AG04450 (cell line): Measurements from ENCODE around the gene SEMA3G. TPM values are rescaled to one million over a fixed set of nuclear protein-coding genes. Genes with fewer than 3 reads are reported as not detected.

Source experiments
- CTCF ChIA-PET: fragments of 300-600, 350-600 bp; formaldehyde crosslinking; extraction: SDS; loops from one replicate; lab custom pipeline; 2022; ENCODE audit warnings: antibody characterized with exemption, inconsistent platforms; lab: Charles Lee
- POLR2A ChIA-PET: fragments of 350-600 bp; formaldehyde crosslinking; extraction: SDS; loops from one replicate; lab custom pipeline; 2021; ENCODE audit warnings: antibody characterized with exemption, inconsistent platforms; lab: Yijun Ruan, JAX
- DNase-seq: peaks from one replicate; pipeline ENCODE4 v3.0.0-alpha.2; 2011; ENCODE audit warnings: low read depth, low spot score
- H3K27ac ChIP-seq: one replicate; pipeline ENCODE4 v1.5.1; 2012; ENCODE audit warnings: low read depth, low read length, control low read depth
- H3K27me3 ChIP-seq: one replicate; pipeline ENCODE4 v1.6.0; 2012; ENCODE audit warnings: low read length; ENCODE audit not compliant: control insufficient read depth, insufficient read depth
- H3K4me3 ChIP-seq: 2 replicates; pipeline ENCODE4 v1.5.1; 2011; ENCODE audit warnings: mild to moderate bottlenecking, low read depth, low read length, control low read depth
- H3K9me3 ChIP-seq: 2 replicates; pipeline ENCODE4 v1.5.1; 2012; ENCODE audit warnings: low read length; ENCODE audit not compliant: control insufficient read depth, insufficient read depth
- CTCF ChIP-seq: IDR thresholded peaks from 2 replicates; pipeline ENCODE4 v1.5.1; 2011; ENCODE audit warnings: low read depth, low read length, control low read depth, inconsistent platforms
- polyA plus RNA-seq: library from polyadenylated mRNA; depleted of rRNA; stranded (reverse); fragments of >200 nt; gene quantifications from 2 replicates; pipeline ENCODE4 v1.2.3, GENCODE V29; 2011

Gene SEMA3G
- polyA plus RNA-seq, 1 experiment = not detected

GRCh38 chr3:52394751-52395502 is 50.0 kb downstream of the SEMA3G start:
- Histone ChIP-seq H3K27ac (no peak overlapping the region), H3K4me3 (no peak overlapping the region), H3K9me3 (no peaks in the 10 kb centered on the region), H3K27me3 (peaks cover 7% of the 10 kb centered on the region)
- ChIA-PET CTCF (no interaction called here), POLR2A (no interaction called here)
- no peak for DNase-seq
- no peak for TF ChIP-seq CTCF

DNA sequence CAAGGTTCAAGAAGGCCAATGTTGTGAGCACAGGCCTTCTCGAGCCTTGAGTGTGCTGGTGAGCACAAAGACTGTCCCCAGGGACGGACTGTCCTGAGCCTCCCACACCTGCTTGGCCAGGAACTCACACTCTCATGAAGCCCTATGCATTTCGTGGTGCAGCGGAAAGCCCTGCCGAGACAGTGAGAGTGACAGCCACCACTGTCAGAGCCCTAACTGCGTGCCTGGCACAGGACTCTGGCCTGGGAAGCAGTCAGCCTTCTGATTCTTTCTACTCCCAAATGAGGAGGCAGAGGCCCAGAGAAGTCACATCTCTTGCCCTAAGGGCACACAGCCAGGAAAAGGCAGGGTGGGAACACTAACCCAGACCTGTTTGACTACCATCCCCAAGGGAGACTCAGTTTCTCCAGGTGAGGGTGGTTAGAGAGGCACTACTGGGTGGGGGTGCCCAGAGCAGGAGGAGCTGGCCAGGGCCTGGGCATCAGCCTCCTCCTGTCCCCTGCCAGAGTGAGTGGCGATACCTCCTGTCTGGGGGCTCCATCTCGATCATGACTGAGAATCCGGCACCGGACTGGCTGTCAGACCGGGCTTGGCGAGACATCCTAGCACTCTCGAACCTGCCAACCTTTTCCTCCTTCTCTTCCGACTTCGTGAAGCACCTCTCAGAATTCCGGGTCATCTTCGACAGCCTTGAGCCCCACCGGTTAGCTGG is 50.8 kb downstream of the SEMA3G start:
- ChIA-PET CTCF (no interaction called here), POLR2A (no interaction called here)
- H3K27me3 ChIP-seq = peaks cover 7% of the 10 kb centered on the region
- no peak overlapping the region for H3K27ac ChIP-seq
- DNase-seq = no peak
- no peak for TF ChIP-seq CTCF
- H3K9me3 ChIP-seq = no peaks in the 10 kb centered on the region; the same call in 1 of the 2 replicates
- H3K4me3 ChIP-seq = no peak overlapping the region

- Histone ChIP-seq H3K27ac (no peak overlapping the region), H3K27me3 (peaks cover 7% of the 10 kb centered on the region), H3K4me3 (no peak overlapping the region), H3K9me3 (no peaks in the 10 kb centered on the region; the same call in 1 of the 2 replicates)
- no peak for DNase-seq
- ChIA-PET CTCF (no interaction called here), POLR2A (no interaction called here)
- TF ChIP-seq CTCF = no peak
Observed at GRCh38 chr3:52393131-52393807, 51.6 kb downstream of the SEMA3G start.

- peaks cover 7% of the 10 kb centered on the region for H3K27me3 ChIP-seq
- no peak for DNase-seq
- H3K4me3 ChIP-seq = no peak overlapping the region
- ChIA-PET CTCF (no interaction called here), POLR2A (no interaction called here)
- no peaks in the 10 kb centered on the region; the same call in 1 of the 2 replicates for H3K9me3 ChIP-seq
- no peak overlapping the region for H3K27ac ChIP-seq
- no peak for TF ChIP-seq CTCF
Observed at GRCh38 chr3:52392216-52392930, 52.5 kb downstream of the SEMA3G start.
